Ishikawa (cell line): ENCODE data around the gene RND2.

Experiments used
- CEBPB ChIP-seq: IDR thresholded peaks from 2 replicates; pipeline ENCODE4 v1.6.1; 2012
- CREB1 ChIP-seq: IDR thresholded peaks from 2 replicates; pipeline ENCODE4 v1.6.1; 2012; ENCODE audit warnings: low read depth
- EGR1 ChIP-seq: IDR thresholded peaks from 2 replicates; pipeline ENCODE4 v1.6.1; 2012
- EP300 ChIP-seq: IDR thresholded peaks from 2 replicates; pipeline ENCODE4 v1.6.1; 2012; ENCODE audit warnings: borderline replicate concordance
- FOXM1 ChIP-seq: IDR thresholded peaks from 2 replicates; pipeline ENCODE4 v1.6.1; 2012; ENCODE audit warnings: low read depth, borderline replicate concordance
- NFIC ChIP-seq: IDR thresholded peaks from 2 replicates; pipeline ENCODE4 v1.6.1; 2012
- RAD21 ChIP-seq: IDR thresholded peaks from 2 replicates; pipeline ENCODE4 v1.6.1; 2012; ENCODE audit warnings: low read depth
- TAF1 ChIP-seq: IDR thresholded peaks from 2 replicates; pipeline ENCODE4 v1.6.1; 2012; ENCODE audit warnings: low read depth, mild to moderate bottlenecking
- TCF12 ChIP-seq: IDR thresholded peaks from 2 replicates; pipeline ENCODE4 v1.6.1; 2012; ENCODE audit warnings: low read depth
- TEAD4 ChIP-seq: IDR thresholded peaks from 2 replicates; pipeline ENCODE4 v1.6.1; 2012
- YY1 ChIP-seq: IDR thresholded peaks from 2 replicates; pipeline ENCODE4 v1.6.1; 2012; ENCODE audit warnings: low read depth
- ZBTB7A ChIP-seq: IDR thresholded peaks from 2 replicates; pipeline ENCODE4 v1.6.1; 2012; ENCODE audit warnings: low read depth
- TF ChIP-seq, protein P1 (sequence below): IDR thresholded peaks from 2 replicates; pipeline ENCODE4 v1.6.1; 2012
- TF ChIP-seq, protein P2 (sequence below): IDR thresholded peaks from 2 replicates; pipeline ENCODE4 v1.6.1; 2012
- TF ChIP-seq, protein P3 (sequence below): IDR thresholded peaks from 2 replicates; pipeline ENCODE4 v1.6.1; 2012; ENCODE audit warnings: low read depth, mild to moderate bottlenecking

The RND2 gene

DNA sequence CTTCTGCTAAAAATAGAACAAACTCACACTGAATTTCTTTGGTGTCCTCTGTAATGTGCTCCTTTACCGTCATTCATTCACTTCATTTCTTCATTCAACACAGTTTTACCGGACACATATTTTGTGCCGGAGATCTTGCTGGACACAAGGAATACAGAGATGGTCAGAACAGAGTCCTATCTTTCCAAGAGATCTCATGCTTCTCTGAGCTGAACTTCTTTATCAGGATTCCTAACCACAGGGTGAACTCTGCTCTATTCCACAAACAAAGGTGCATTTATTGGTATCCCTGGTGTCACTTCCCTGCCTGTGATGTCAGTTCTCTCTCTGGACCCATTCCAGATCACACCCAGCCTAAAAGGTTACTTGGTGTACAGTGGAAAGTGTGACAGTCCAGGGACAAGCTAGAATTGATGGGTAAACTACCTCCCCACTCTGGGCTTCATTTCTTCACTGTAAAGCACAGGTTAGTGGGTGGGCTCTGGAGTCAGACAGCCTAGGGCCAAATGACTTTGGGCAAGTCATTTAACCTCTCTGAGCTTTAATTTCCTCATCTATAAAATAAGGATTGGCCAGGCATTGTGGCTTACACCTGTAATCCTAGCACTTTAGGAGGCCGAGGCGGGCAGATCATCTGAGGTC lies 14.2 kb upstream of the RND2 start:
- TF ChIP-seq, protein P1, sequence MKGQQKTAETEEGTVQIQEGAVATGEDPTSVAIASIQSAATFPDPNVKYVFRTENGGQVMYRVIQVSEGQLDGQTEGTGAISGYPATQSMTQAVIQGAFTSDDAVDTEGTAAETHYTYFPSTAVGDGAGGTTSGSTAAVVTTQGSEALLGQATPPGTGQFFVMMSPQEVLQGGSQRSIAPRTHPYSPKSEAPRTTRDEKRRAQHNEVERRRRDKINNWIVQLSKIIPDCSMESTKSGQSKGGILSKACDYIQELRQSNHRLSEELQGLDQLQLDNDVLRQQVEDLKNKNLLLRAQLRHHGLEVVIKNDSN, result no peak
- TF ChIP-seq CREB1, result no peak

DNA sequence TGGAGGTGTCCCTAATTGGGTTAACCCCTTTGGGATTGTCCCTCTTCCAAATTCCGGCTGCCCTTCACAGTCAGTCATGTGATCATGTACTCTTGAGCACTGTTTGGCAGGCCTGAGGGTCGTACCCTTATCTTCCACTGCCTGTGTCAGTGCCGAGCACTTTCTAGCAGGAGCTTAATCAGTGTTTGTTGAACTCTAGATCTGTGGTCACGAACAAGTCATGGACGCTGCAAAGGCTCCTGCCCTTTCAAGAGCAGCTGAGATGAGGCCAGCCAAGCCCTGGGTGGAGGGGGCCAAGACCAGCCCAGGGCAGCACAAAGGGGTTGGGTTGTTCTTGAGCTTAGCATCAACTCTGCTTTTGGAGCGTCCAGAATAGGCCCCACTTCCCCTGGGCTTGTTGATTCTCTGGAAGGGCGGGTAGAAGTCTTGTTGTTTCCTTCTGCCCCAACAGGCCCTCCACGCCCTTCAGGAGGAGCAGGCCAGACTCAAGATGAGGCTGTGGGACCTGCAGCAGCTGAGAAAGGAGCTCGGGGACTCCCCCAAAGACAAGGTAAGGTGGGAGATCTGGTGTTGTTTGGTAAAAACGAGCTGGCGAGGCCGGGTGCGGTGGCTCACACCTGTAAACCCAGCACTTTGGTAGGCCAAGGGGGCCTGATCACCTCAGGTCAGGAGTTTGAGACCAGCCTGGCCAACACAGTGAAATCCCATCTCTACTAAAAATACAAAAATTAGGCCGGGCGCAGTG lies 13.1 kb upstream of the RND2 start:
- TF ChIP-seq EGR1 (no peak), NFIC (no peak), FOXM1 (no peak), CEBPB (no peak), TCF12 (no peak), TEAD4 (no peak), EP300 (no peak), TAF1 (no peak), YY1 (no peak), RAD21 (no peak), CREB1 (no peak)
- TF ChIP-seq, protein P2, sequence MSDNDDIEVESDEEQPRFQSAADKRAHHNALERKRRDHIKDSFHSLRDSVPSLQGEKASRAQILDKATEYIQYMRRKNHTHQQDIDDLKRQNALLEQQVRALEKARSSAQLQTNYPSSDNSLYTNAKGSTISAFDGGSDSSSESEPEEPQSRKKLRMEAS, result no peak
- TF ChIP-seq, protein P3, sequence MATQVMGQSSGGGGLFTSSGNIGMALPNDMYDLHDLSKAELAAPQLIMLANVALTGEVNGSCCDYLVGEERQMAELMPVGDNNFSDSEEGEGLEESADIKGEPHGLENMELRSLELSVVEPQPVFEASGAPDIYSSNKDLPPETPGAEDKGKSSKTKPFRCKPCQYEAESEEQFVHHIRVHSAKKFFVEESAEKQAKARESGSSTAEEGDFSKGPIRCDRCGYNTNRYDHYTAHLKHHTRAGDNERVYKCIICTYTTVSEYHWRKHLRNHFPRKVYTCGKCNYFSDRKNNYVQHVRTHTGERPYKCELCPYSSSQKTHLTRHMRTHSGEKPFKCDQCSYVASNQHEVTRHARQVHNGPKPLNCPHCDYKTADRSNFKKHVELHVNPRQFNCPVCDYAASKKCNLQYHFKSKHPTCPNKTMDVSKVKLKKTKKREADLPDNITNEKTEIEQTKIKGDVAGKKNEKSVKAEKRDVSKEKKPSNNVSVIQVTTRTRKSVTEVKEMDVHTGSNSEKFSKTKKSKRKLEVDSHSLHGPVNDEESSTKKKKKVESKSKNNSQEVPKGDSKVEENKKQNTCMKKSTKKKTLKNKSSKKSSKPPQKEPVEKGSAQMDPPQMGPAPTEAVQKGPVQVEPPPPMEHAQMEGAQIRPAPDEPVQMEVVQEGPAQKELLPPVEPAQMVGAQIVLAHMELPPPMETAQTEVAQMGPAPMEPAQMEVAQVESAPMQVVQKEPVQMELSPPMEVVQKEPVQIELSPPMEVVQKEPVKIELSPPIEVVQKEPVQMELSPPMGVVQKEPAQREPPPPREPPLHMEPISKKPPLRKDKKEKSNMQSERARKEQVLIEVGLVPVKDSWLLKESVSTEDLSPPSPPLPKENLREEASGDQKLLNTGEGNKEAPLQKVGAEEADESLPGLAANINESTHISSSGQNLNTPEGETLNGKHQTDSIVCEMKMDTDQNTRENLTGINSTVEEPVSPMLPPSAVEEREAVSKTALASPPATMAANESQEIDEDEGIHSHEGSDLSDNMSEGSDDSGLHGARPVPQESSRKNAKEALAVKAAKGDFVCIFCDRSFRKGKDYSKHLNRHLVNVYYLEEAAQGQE, result no peak
- TF ChIP-seq, protein P1, result no peak

DNA sequence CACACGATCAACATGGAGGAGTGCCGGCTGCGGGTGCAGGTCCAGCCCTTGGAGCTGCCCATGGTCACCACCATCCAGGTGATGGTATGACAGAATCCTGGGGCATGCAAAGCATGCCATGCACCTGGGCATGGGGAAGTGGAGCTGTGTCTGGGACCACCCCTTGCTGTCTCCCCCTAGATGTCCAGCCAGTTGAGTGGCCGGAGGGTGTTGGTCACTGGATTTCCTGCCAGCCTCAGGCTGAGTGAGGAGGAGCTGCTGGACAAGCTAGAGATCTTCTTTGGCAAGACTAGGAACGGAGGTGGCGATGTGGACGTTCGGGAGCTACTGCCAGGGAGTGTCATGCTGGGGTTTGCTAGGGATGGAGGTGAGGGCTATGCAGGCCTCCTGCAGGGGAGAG lies 11.7 kb upstream of the RND2 start:
- TF ChIP-seq TEAD4 (no peak), TAF1 (no peak), CEBPB (no peak), TCF12 (no peak), YY1 (no peak), CREB1 (no peak), EGR1 (no peak), RAD21 (no peak), EP300 (no peak), NFIC (no peak), FOXM1 (no peak), ZBTB7A (no peak)
- TF ChIP-seq, protein P3, result no peak
- TF ChIP-seq, protein P2, result no peak
- TF ChIP-seq, protein P1, result no peak

DNA sequence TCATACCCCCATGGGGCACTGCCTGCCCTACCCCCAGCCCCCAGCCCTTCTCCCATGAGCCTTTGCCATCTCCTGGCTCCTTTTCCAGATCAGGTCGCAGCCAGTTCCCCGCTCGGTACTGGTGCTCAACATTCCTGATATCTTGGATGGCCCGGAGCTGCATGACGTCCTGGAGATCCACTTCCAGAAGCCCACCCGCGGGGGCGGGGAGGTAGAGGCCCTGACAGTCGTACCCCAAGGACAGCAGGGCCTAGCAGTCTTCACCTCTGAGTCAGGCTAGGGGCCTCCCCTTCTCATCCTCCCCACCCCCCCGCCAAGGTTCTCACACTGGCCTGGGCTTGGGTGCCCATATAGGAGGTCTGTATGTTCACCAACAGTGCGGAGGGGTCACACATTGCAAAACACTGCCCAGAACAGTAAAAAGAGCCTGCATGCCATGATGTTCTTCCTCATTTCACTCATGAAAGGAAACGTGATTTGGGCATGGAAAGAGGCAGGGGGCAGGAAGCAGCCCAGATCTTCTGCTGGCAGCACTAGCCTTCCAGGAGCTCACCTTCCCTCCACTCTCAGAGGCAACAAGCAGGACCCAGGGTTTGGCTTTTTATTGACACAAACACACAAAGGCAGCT lies 10.9 kb upstream of the RND2 start:
- TF ChIP-seq YY1 (no peak), TCF12 (no peak), EP300 (no peak), FOXM1 (no peak), NFIC (no peak), TEAD4 (no peak), CEBPB (no peak), EGR1 (no peak), RAD21 (no peak), ZBTB7A (no peak), CREB1 (no peak), TAF1 (no peak)
- TF ChIP-seq, protein P3, result no peak
- TF ChIP-seq, protein P2, result no peak
- TF ChIP-seq, protein P1, result no peak
